ENCODE results near the gene PADI4. TPM values are rescaled to one million over a fixed set of nuclear protein-coding genes. Genes with fewer than 3 reads are reported as not detected.

Gene PADI4
- total RNA-seq, 3 donors from 2014 or later (not counting 1 experiment from before 2014, with no cell fraction given), result 1.4 to 11.6 (median 1.7) TPM

DNA sequence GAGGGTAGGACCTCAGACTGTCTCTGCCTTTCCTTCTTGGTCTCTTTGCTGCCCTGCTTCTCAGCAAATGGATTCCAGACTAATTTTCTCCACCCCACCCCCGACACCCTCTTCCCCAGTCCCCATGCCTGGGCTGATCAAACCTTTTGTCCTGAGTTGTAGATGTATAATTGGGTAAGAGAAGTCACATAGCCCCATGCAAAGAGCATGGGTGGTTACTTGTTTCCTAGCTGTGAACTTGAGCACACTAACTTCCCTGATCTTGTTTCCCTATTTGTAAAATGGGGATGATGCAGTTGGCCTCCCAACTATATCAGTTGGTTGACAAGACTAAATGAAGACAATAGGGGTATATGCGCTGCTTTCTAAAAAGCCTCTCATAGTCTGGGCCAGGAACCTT lies 73.2 kb downstream of the PADI4 start:
- TF ChIP-seq, protein P1, sequence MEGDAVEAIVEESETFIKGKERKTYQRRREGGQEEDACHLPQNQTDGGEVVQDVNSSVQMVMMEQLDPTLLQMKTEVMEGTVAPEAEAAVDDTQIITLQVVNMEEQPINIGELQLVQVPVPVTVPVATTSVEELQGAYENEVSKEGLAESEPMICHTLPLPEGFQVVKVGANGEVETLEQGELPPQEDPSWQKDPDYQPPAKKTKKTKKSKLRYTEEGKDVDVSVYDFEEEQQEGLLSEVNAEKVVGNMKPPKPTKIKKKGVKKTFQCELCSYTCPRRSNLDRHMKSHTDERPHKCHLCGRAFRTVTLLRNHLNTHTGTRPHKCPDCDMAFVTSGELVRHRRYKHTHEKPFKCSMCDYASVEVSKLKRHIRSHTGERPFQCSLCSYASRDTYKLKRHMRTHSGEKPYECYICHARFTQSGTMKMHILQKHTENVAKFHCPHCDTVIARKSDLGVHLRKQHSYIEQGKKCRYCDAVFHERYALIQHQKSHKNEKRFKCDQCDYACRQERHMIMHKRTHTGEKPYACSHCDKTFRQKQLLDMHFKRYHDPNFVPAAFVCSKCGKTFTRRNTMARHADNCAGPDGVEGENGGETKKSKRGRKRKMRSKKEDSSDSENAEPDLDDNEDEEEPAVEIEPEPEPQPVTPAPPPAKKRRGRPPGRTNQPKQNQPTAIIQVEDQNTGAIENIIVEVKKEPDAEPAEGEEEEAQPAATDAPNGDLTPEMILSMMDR (IDR thresholded peaks at IDR 0.05), result no peak
- Mint-ChIP-seq H3K9me3 (no peaks in the 10 kb centered on the region), H3K27me3 (ENCODE audit: low read depth in 2 of 2) (peaks cover 7 to 12% of the 10 kb centered on the region in 2 donors), H3K36me3 (no peaks in the 10 kb centered on the region), H3K4me3 (no peak overlapping the region), H3K4me1 (no peaks in the 10 kb centered on the region), H3K27ac (no peak overlapping the region)
- H3K36me3 ChIP-seq (ENCODE audit: control insufficient read depth, insufficient read depth, low read length), result no peaks in the 10 kb centered on the region
- H3K27me3 ChIP-seq (ENCODE audit: control insufficient read depth, insufficient read depth, low read length), result no peaks in the 10 kb centered on the region
- intact Hi-C loops (cut with micrococcal nuclease), result no loop called here
- no peak overlapping the region for H3K4me3 ChIP-seq (ENCODE audit: low read length)
- WGBS (ENCODE audit: insufficient coverage), result 93% methylated on average over 1 of the region's 2 CpGs
- no peak for DNase-seq
- ATAC-seq, result no peak
- no peak overlapping the region for H3K27ac ChIP-seq (ENCODE audit: low read length)
- no peaks in the 10 kb centered on the region for H3K9me3 ChIP-seq (ENCODE audit: control insufficient read depth, insufficient read depth, low read length)
- H3K4me1 ChIP-seq (ENCODE audit: control insufficient read depth, insufficient read depth, low read length), result no peaks in the 10 kb centered on the region

DNA sequence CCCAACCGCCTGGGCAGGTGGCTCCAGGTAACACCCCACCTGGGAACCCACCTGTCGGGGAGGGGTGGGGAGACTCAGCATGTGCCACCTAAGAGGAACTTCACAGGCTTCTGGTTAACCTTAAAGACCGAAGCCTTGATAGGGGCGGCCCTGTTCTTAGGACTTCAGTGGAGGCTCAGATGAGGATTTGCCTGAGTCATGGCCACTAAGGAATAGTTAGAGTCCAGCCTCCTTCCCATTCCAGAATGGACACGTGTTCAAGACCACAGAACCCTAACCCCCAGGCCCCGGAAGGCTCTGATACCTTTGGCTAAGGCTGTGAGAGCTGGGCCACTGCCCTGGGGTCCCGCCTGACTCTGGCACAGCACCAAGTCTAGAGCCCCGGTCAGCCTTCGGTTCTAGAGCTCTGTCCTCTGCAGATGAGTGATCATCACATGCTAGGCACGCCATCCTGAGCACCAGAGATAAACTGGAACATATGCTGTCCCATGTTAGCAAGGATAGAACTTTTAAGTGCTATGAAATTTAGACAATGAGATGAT lies 84.3 kb downstream of the PADI4 start:
- Histone ChIP-seq H3K4me1 (ENCODE audit: control insufficient read depth, insufficient read depth, low read length) (no peaks in the 10 kb centered on the region), H3K4me3 (ENCODE audit: low read length) (no peak overlapping the region), H3K9me3 (ENCODE audit: control insufficient read depth, insufficient read depth, low read length) (no peaks in the 10 kb centered on the region), H3K27ac (ENCODE audit: low read length) (no peak overlapping the region), H3K27me3 (ENCODE audit: control insufficient read depth, insufficient read depth, low read length) (no peaks in the 10 kb centered on the region), H3K36me3 (ENCODE audit: control insufficient read depth, insufficient read depth, low read length) (no peaks in the 10 kb centered on the region)
- Mint-ChIP-seq H3K9me3 (no peaks in the 10 kb centered on the region), H3K4me1 (peaks cover 0 to 5% of the 10 kb centered on the region in 2 donors), H3K27ac (no peak overlapping the region), H3K36me3 (no peaks in the 10 kb centered on the region), H3K27me3 (ENCODE audit: low read depth in 2 of 2) (peaks cover 0 to 3% of the 10 kb centered on the region in 2 donors), H3K4me3 (no peak overlapping the region)
- intact Hi-C loops (cut with micrococcal nuclease), result no loop called here
- ATAC-seq (no peak), DNase-seq (no peak)
- 81% methylated on average over 10 of the region's 10 CpGs for WGBS (ENCODE audit: insufficient coverage)
- TF ChIP-seq, protein P1 (IDR thresholded peaks at IDR 0.05), result no peak

DNA sequence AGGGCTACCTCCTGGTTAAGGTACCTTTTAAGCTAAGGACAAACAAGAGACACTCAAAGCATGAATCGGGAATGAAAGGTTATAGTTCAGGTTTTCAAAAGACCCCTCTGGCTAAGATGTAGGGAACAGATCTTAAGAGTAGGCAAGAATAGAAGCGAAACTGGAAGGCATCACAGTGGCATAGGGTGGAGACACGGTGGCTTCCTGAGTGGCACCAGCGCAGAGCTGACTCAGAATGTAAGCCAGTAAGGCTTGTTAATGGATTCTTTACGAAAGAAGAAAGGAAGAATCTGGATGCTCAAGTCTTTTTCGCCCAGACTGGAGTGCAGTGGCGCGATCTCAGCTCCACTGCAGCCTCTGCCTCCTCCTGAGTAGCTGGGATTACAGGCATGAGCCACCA lies 85.2 kb downstream of the PADI4 start:
- Mint-ChIP-seq H3K27ac (no peak overlapping the region), H3K4me1 (peaks cover 0 to 5% of the 10 kb centered on the region in 2 donors), H3K9me3 (no peaks in the 10 kb centered on the region), H3K27me3 (ENCODE audit: low read depth in 2 of 2) (peaks cover 0 to 3% of the 10 kb centered on the region in 2 donors), H3K4me3 (no peak overlapping the region), H3K36me3 (no peaks in the 10 kb centered on the region)
- no peak for DNase-seq
- no peak overlapping the region for H3K4me3 ChIP-seq (ENCODE audit: low read length)
- no peaks in the 10 kb centered on the region for H3K36me3 ChIP-seq (ENCODE audit: control insufficient read depth, insufficient read depth, low read length)
- H3K27me3 ChIP-seq (ENCODE audit: control insufficient read depth, insufficient read depth, low read length), result no peaks in the 10 kb centered on the region
- WGBS (ENCODE audit: insufficient coverage), result 51% methylated on average over 8 of the region's 8 CpGs
- no peaks in the 10 kb centered on the region for H3K4me1 ChIP-seq (ENCODE audit: control insufficient read depth, insufficient read depth, low read length)
- intact Hi-C loops (cut with micrococcal nuclease), result no loop called here
- TF ChIP-seq, protein P1 (IDR thresholded peaks at IDR 0.05), result no peak
- no peak for ATAC-seq
- H3K9me3 ChIP-seq (ENCODE audit: control insufficient read depth, insufficient read depth, low read length), result no peaks in the 10 kb centered on the region
- H3K27ac ChIP-seq (ENCODE audit: low read length), result peak overlapping the region; percentile 32
